Mucosa of gallbladder (tissue), 1 donor: ENCODE data around the gene GUCA2A. TPM values are rescaled to one million over a fixed set of nuclear protein-coding genes. Genes with fewer than 3 reads are reported as not detected.

Experiments used
- DNase-seq: peaks from one replicate; pipeline ENCODE4 v3.0.0-alpha.2; 2020; ENCODE audit warnings: low spot score
- total RNA-seq: library from RNA; stranded (reverse); gene quantifications from one replicate; pipeline ENCODE4 v1.2.1, GENCODE V29; 2021
- donor health status: DM: no; HTN: no; CAD: no.

GUCA2A gene
- total RNA-seq, 1 donor from 2014 or later, result 1.1 TPM

- DNase-seq, result no peak
Observed at GRCh38 chr1:42176902-42177519, 12.5 kb upstream of the GUCA2A start.

GRCh38 chr1:42175314-42176054 lies 10.9 kb upstream of the GUCA2A start:
- DNase-seq, result no peak

- no peak for DNase-seq
Observed at GRCh38 chr1:42173961-42174735, 9.6 kb upstream of the GUCA2A start.

- peak; percentile 61 for DNase-seq
Observed at GRCh38 chr1:42173155-42173933, 8.8 kb upstream of the GUCA2A start.

GRCh38 chr1:42172381-42173133 lies 8.0 kb upstream of the GUCA2A start:
- no peak for DNase-seq

- no peak for DNase-seq
Observed at GRCh38 chr1:42171679-42172266, 7.2 kb upstream of the GUCA2A start.

GRCh38 chr1:42170779-42171621 lies 6.5 kb upstream of the GUCA2A start:
- no peak for DNase-seq

- no peak for DNase-seq
Observed at GRCh38 chr1:42168763-42169162, 4.2 kb upstream of the GUCA2A start.

- DNase-seq, result no peak
Observed at GRCh38 chr1:42168391-42168670, 3.8 kb upstream of the GUCA2A start.

- no peak for DNase-seq
Observed at GRCh38 chr1:42167611-42168390, 3.3 kb upstream of the GUCA2A start.

- peak; percentile 91 for DNase-seq
Observed at GRCh38 chr1:42165511-42166210, 1.1 kb upstream of the GUCA2A start.

GRCh38 chr1:42163536-42164503 lies 725 bp downstream of the GUCA2A start:
- DNase-seq, result no peak

- no peak for DNase-seq
Observed at GRCh38 chr1:42163114-42163513, 1.4 kb downstream of the GUCA2A start.

GRCh38 chr1:42162181-42162580 lies 2.4 kb downstream of the GUCA2A start:
- no peak for DNase-seq

GRCh38 chr1:42158189-42158588 lies 6.4 kb downstream of the GUCA2A start:
- no peak for DNase-seq

- DNase-seq, result no peak
Observed at GRCh38 chr1:42157667-42158066, 6.9 kb downstream of the GUCA2A start.

- DNase-seq, result no peak
Observed at GRCh38 chr1:42155362-42155761, 9.2 kb downstream of the GUCA2A start.
